Hepatocyte (in vitro differentiated cells): ENCODE measurements around the gene BRIP1. TPM values are rescaled to one million over a fixed set of nuclear protein-coding genes. Genes with fewer than 3 reads are reported as not detected.
"Not testable (repeated sequence)": the region's sequence is repeated elsewhere in the genome, so short reads cannot be mapped to it uniquely, and the experiment has no call there.

Experiments
- DNase-seq: peaks from one replicate; pipeline ENCODE4 v3.0.0-alpha.2; 2016; ENCODE audit warnings: low spot score
- H2AFZ ChIP-seq: fragments of 200-600 bp; sonication (generic); 2 replicates; pipeline ENCODE4 v1.6.0; 2016; ENCODE audit warnings: antibody characterized with exemption, mild to moderate bottlenecking
- H3K27ac ChIP-seq: fragments of 200-600 bp; sonication (generic); 2 replicates; pipeline ENCODE4 v1.5.1; 2016; ENCODE audit warnings: mild to moderate bottlenecking
- H3K27me3 ChIP-seq: fragments of 200-600 bp; sonication (generic); 2 replicates; pipeline ENCODE4 v1.6.1; 2016
- H3K36me3 ChIP-seq: fragments of 200-600 bp; sonication (generic); replicated peaks from 2 replicates; pipeline ENCODE4 v1.5.1; 2016; ENCODE audit warnings: low read depth; ENCODE audit not compliant: insufficient read depth
- H3K4me1 ChIP-seq: fragments of 200-600 bp; sonication (generic); 2 replicates; pipeline ENCODE4 v1.5.1; 2016; ENCODE audit warnings: mild to moderate bottlenecking, moderate library complexity; ENCODE audit not compliant: insufficient read depth
- H3K4me2 ChIP-seq: fragments of 200-600 bp; sonication (generic); 2 replicates; pipeline ENCODE4 v1.6.0; 2016
- H3K4me3 ChIP-seq: fragments of 200-600 bp; sonication (generic); 2 replicates; pipeline ENCODE4 v1.5.1; 2016; ENCODE audit warnings: mild to moderate bottlenecking
- H3K79me2 ChIP-seq: fragments of 200-600 bp; sonication (generic); 2 replicates; pipeline ENCODE4 v1.6.0; 2017; ENCODE audit warnings: mild to moderate bottlenecking
- H3K9me2 ChIP-seq: fragments of 200-600 bp; sonication (generic); replicated peaks from 2 replicates; pipeline ENCODE4 v1.6.0; 2017; ENCODE audit warnings: mild to moderate bottlenecking; ENCODE audit not compliant: insufficient read depth
- H3K9me3 ChIP-seq: fragments of 200-600 bp; sonication (generic); 2 replicates; pipeline ENCODE4 v1.5.1; 2016; ENCODE audit warnings: low read depth, mild to moderate bottlenecking
- H4K20me1 ChIP-seq: fragments of 200-600 bp; sonication (generic); 2 replicates; pipeline ENCODE4 v1.6.0; 2016; ENCODE audit warnings: mild to moderate bottlenecking; ENCODE audit not compliant: insufficient read depth, poor library complexity, severe bottlenecking
- EZH2 ChIP-seq: fragments of 200-600 bp; sonication (generic); IDR thresholded peaks from 2 replicates; pipeline ENCODE4 v1.6.1; 2016; ENCODE audit warnings: antibody characterized with exemption, mild to moderate bottlenecking, borderline replicate concordance
- EZH2phosphoT487 ChIP-seq: fragments of 200-600 bp; sonication (generic); IDR thresholded peaks from one replicate; pipeline ENCODE4 v1.6.1; 2018; ENCODE audit warnings: antibody characterized with exemption, mild to moderate bottlenecking, low read depth, moderate library complexity; ENCODE audit not compliant: unreplicated experiment, severe bottlenecking
- WGBS: methylation state at CpG from one replicate; pipeline ENCODE4 v1.1.6; 2016; ENCODE audit warnings: low lambda C conversion rate; ENCODE audit errors: missing lambda C conversion rate; 5-methylcytosine and 5-hydroxymethylcytosine counted together
- polyA plus RNA-seq: library from polyadenylated mRNA; unstranded; fragments of >200 nt; fragmentation: Nextera tagmentation; extraction: Ambion mirVana; gene quantifications from 2 replicates; pipeline ENCODE4 v1.2.1, GENCODE V29; 2016
- total RNA-seq: library from RNA; depleted of rRNA; stranded (reverse); fragments of >200 nt; gene quantifications from 2 replicates; pipeline ENCODE4 v1.2.3, GENCODE V29; 2014
- TF ChIP-seq, protein P1 (sequence below): fragments of 200-600 bp; sonication (generic); IDR thresholded peaks from 2 replicates; pipeline ENCODE4 v1.5.1; 2016; ENCODE audit warnings: antibody characterized with exemption, mild to moderate bottlenecking; ENCODE audit not compliant: poor library complexity

Gene BRIP1
- total and polyA plus RNA-seq, 2 experiments from 2014 or later = 0.50 to 4.0 TPM

DNA sequence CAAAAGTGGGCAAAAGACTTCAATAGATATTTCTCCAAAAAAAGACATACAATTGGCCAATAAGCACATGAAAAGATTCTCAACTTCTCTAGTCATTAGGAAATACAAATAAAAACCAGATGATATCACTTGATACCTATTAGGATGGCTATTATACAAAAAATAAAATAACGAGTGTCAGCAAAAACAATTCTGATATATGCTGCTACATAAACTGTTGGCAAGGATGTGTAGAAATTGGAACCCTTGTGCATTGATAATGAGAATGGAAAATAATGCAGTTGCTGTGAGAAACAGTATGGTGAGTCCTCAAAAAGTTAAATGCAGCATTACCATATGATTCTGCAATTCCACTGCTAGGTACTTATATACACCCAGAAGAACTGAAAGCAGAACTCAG is 80.6 kb downstream of the BRIP1 start:
- H4K20me1 ChIP-seq = no peaks in the 10 kb centered on the region
- H3K4me3 ChIP-seq = no peak overlapping the region
- no peak overlapping the region for H3K27ac ChIP-seq
- 86% methylated on average over 1 of the region's 1 CpG for WGBS
- no peaks in the 10 kb centered on the region for H3K9me2 ChIP-seq
- H3K27me3 ChIP-seq = no peaks in the 10 kb centered on the region
- H3K4me1 ChIP-seq = no peaks in the 10 kb centered on the region
- no peaks in the 10 kb centered on the region for H3K9me3 ChIP-seq
- no peaks in the 10 kb centered on the region for H3K79me2 ChIP-seq
- H3K4me2 ChIP-seq = no peak overlapping the region
- no peaks in the 10 kb centered on the region for H3K36me3 ChIP-seq
- H2AFZ ChIP-seq = no peak overlapping the region
- no peak for DNase-seq
- no peak for TF ChIP-seq EZH2
- no peak for TF ChIP-seq EZH2phosphoT487
- TF ChIP-seq, protein P1, sequence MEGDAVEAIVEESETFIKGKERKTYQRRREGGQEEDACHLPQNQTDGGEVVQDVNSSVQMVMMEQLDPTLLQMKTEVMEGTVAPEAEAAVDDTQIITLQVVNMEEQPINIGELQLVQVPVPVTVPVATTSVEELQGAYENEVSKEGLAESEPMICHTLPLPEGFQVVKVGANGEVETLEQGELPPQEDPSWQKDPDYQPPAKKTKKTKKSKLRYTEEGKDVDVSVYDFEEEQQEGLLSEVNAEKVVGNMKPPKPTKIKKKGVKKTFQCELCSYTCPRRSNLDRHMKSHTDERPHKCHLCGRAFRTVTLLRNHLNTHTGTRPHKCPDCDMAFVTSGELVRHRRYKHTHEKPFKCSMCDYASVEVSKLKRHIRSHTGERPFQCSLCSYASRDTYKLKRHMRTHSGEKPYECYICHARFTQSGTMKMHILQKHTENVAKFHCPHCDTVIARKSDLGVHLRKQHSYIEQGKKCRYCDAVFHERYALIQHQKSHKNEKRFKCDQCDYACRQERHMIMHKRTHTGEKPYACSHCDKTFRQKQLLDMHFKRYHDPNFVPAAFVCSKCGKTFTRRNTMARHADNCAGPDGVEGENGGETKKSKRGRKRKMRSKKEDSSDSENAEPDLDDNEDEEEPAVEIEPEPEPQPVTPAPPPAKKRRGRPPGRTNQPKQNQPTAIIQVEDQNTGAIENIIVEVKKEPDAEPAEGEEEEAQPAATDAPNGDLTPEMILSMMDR = no peak

DNA sequence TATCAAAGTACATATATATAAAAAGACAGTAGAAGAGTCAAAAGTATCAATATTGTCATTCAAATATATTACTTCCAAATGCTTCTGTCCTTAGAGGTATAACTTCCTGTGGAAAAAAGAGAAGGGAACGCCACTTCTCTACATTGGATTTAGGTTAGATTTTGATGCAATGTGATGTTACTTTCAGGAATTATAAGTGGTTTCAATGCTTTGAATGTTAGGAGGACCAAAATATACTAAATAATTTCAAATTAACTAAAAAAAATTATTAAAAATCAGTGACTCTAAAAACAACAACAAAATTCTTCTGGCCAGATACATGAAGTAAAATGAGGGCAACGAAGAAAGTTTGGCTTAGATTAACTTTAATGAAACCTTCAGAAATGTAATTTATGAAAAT is 88.0 kb downstream of the BRIP1 start:
- TF ChIP-seq, protein P1 = no peak
- no peak for TF ChIP-seq EZH2
- no peak for TF ChIP-seq EZH2phosphoT487
- Histone ChIP-seq H3K4me2 (no peak overlapping the region), H3K36me3 (no peaks in the 10 kb centered on the region), H4K20me1 (no peaks in the 10 kb centered on the region), H3K79me2 (no peaks in the 10 kb centered on the region), H3K27me3 (no peaks in the 10 kb centered on the region), H3K9me3 (peaks cover 6% of the 10 kb centered on the region), H3K4me3 (no peak overlapping the region), H3K4me1 (no peaks in the 10 kb centered on the region), H2AFZ (no peak overlapping the region), H3K27ac (no peak overlapping the region), H3K9me2 (no peaks in the 10 kb centered on the region)
- no peak for DNase-seq
- WGBS = 95% methylated on average over 2 of the region's 2 CpGs

DNA sequence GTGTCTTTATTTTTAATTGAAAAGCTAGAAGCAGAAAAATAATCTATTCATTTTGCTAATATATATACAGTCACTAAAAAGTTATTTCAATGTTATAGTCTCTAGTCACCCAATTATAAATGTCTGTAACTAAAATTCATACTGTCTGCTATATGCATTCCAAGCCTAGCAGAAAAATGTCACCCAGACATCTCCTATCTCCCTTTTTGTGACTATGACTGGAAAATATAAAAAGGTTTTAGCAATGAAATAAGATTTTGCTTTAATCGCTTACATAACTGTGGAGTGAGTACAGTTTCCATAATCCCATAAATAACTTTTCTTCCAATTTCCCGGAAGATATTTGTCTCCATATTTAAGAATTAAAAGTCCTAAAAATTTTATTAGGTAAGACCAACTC is 88.6 kb downstream of the BRIP1 start:
- TF ChIP-seq EZH2 (no peak), EZH2phosphoT487 (no peak)
- TF ChIP-seq, protein P1 = no peak
- WGBS = 90% methylated on average over 2 of the region's 2 CpGs
- no peak for DNase-seq

DNA sequence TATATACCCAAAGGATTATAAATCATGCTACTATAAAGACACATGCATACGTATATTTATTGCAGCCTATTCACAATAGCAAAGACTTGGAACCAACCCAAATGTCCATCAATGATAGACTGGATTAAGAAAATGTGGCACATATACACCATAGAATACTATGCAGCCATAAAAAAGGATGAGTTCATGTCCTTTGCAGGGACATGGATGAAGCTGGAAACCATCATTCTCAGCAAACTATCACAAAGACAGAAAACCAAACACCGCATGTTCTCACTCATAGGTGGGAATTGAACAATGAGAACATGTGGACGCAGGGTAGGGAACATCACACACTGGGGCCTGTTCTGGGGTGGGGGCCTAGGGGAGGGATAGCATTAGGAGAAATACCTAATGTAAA is 89.2 kb downstream of the BRIP1 start:
- not testable (repeated sequence) for H3K9me3 ChIP-seq, H3K4me1 ChIP-seq, H3K9me2 ChIP-seq, H4K20me1 ChIP-seq, H3K79me2 ChIP-seq, DNase-seq, H3K36me3 ChIP-seq, H2AFZ ChIP-seq, H3K4me2 ChIP-seq, H3K4me3 ChIP-seq, H3K27me3 ChIP-seq, H3K27ac ChIP-seq
- 98% methylated on average over 3 of the region's 3 CpGs for WGBS

More for the DNA sequence above, 88.6 kb downstream of the BRIP1 start:
- Histone ChIP-seq H3K27ac (no peak overlapping the region), H2AFZ (no peak overlapping the region), H3K36me3 (no peaks in the 10 kb centered on the region), H3K9me2 (no peaks in the 10 kb centered on the region), H3K27me3 (no peaks in the 10 kb centered on the region), H3K4me2 (no peak overlapping the region), H3K9me3 (peaks cover 6% of the 10 kb centered on the region), H3K79me2 (no peaks in the 10 kb centered on the region), H3K4me3 (no peak overlapping the region), H4K20me1 (no peaks in the 10 kb centered on the region), H3K4me1 (no peaks in the 10 kb centered on the region)
